IMR-90 (cell line): ENCODE measurements around the gene CTBP1.

Experiments used
- BHLHE40 ChIP-seq: fragments of 150-350 bp; IDR thresholded peaks from 2 replicates; pipeline ENCODE4 v1.6.1; 2016; ENCODE audit warnings: mild to moderate bottlenecking, low read depth, low read length
- CEBPB ChIP-seq: IDR thresholded peaks from 2 replicates; pipeline ENCODE4 v1.6.1; 2012; ENCODE audit warnings: low read depth, low read length, improper control_type of control experiment
- CHD1 ChIP-seq: IDR thresholded peaks from 2 replicates; pipeline ENCODE4 v1.6.1; 2012; ENCODE audit warnings: low read depth, low read length, improper control_type of control experiment
- MAFK ChIP-seq: IDR thresholded peaks from 2 replicates; pipeline ENCODE4 v1.6.1; 2012; ENCODE audit warnings: low read depth, low read length, improper control_type of control experiment
- MAZ ChIP-seq: IDR thresholded peaks from 2 replicates; pipeline ENCODE4 v1.6.1; 2012; ENCODE audit warnings: low read depth, mild to moderate bottlenecking, low read length, improper control_type of control experiment, moderate library complexity, borderline replicate concordance
- MXI1 ChIP-seq: IDR thresholded peaks from 2 replicates; pipeline ENCODE4 v1.6.1; 2012; ENCODE audit warnings: low read depth, mild to moderate bottlenecking, low read length, moderate library complexity, borderline replicate concordance
- NFE2L2 ChIP-seq: fragments of 150-350 bp; IDR thresholded peaks from 2 replicates; pipeline ENCODE4 v1.6.1; 2016; ENCODE audit warnings: low read depth, mild to moderate bottlenecking, low read length
- POLR2A ChIP-seq: IDR thresholded peaks from 2 replicates; pipeline ENCODE4 v1.6.1; 2012; ENCODE audit warnings: mild to moderate bottlenecking, low read depth, low read length
- RAD21 ChIP-seq: IDR thresholded peaks from 2 replicates; pipeline ENCODE4 v1.6.1; 2012; ENCODE audit warnings: low read length, improper control_type of control experiment
- RFX5 ChIP-seq: IDR thresholded peaks from 2 replicates; pipeline ENCODE4 v1.8.0; 2012; ENCODE audit warnings: low read depth, mild to moderate bottlenecking, low read length, moderate library complexity
- TF ChIP-seq, protein P1 (sequence below): conservative IDR thresholded peaks from 2 replicates; pipeline ENCODE4 v1.5.1; 2012; ENCODE audit warnings: mild to moderate bottlenecking, low read depth, low read length, improper control_type of control experiment
- TF ChIP-seq, protein P2 (sequence below): fragments of 150-350 bp; IDR thresholded peaks from 2 replicates; pipeline ENCODE4 v1.6.1; 2017; ENCODE audit warnings: mild to moderate bottlenecking, antibody characterized with exemption, low read length, low read depth
- TF ChIP-seq, protein P3 (sequence below): fragments of 150-350 bp; IDR thresholded peaks from 2 replicates; pipeline ENCODE4 v1.6.1; 2016; ENCODE audit warnings: low read depth, mild to moderate bottlenecking, low read length, moderate library complexity, borderline replicate concordance

DNA sequence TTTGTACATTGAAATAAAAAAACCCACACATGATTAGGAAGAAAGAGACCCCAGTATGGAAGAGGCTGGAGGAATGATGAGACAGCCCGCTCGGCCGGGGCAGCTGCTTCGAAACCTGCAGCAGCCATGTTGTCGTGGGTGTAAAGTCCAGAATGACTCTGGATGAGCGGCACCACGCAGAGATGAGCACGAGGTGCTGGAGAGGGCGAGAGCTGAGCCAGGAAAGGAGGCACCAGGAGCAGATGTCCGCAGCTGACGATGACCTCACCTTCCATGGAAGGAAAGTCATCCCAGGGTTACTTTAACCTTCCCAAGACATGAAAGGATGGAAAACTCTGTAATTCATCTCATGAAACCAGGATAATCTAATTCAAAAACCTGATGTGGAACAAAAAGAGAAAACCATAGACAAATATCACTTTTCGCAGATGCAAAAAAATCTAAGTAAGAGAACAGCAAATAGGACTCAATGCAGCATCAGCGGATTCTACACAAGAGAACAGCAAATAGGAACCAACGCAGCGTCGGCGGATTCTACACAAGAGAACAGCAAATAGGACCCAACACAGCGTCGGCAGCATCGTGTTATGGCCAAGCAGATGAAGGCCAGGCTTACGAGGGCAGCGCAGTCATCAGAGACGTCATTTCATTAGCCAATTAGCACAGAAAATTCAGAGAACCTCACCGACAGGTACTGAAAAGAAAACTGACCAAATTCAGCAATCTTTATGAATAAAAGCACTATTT is 50.7 kb downstream of the CTBP1 start:
- TF ChIP-seq, protein P1, sequence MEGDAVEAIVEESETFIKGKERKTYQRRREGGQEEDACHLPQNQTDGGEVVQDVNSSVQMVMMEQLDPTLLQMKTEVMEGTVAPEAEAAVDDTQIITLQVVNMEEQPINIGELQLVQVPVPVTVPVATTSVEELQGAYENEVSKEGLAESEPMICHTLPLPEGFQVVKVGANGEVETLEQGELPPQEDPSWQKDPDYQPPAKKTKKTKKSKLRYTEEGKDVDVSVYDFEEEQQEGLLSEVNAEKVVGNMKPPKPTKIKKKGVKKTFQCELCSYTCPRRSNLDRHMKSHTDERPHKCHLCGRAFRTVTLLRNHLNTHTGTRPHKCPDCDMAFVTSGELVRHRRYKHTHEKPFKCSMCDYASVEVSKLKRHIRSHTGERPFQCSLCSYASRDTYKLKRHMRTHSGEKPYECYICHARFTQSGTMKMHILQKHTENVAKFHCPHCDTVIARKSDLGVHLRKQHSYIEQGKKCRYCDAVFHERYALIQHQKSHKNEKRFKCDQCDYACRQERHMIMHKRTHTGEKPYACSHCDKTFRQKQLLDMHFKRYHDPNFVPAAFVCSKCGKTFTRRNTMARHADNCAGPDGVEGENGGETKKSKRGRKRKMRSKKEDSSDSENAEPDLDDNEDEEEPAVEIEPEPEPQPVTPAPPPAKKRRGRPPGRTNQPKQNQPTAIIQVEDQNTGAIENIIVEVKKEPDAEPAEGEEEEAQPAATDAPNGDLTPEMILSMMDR = no peak
- no peak for TF ChIP-seq POLR2A
- no peak for TF ChIP-seq MAFK
- TF ChIP-seq, protein P2, sequence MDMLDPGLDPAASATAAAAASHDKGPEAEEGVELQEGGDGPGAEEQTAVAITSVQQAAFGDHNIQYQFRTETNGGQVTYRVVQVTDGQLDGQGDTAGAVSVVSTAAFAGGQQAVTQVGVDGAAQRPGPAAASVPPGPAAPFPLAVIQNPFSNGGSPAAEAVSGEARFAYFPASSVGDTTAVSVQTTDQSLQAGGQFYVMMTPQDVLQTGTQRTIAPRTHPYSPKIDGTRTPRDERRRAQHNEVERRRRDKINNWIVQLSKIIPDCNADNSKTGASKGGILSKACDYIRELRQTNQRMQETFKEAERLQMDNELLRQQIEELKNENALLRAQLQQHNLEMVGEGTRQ = no peak
- no peak for TF ChIP-seq RFX5
- TF ChIP-seq RAD21 = no peak
- TF ChIP-seq, protein P3, sequence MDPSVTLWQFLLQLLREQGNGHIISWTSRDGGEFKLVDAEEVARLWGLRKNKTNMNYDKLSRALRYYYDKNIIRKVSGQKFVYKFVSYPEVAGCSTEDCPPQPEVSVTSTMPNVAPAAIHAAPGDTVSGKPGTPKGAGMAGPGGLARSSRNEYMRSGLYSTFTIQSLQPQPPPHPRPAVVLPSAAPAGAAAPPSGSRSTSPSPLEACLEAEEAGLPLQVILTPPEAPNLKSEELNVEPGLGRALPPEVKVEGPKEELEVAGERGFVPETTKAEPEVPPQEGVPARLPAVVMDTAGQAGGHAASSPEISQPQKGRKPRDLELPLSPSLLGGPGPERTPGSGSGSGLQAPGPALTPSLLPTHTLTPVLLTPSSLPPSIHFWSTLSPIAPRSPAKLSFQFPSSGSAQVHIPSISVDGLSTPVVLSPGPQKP = no peak
- no peak for TF ChIP-seq BHLHE40
- TF ChIP-seq CHD1 = no peak
- TF ChIP-seq MAZ = no peak
- TF ChIP-seq NFE2L2 = no peak
- no peak for TF ChIP-seq CEBPB
- no peak for TF ChIP-seq MXI1
